Upper lobe of right lung (tissue), 1 donor: ENCODE data around the gene ARX. TPM values are rescaled to one million over a fixed set of nuclear protein-coding genes. Genes with fewer than 3 reads are reported as not detected.

Source experiments
- ATAC-seq: fragments of 200-7000 bp; cut with Tn5 transposase; one replicate; pipeline ENCODE4 v1.9.1; 2020; ENCODE audit warnings: mild to moderate bottlenecking, moderate library complexity
- DNase-seq: peaks from one replicate; pipeline ENCODE4 v3.0.0-alpha.2; 2020
- H3K27ac ChIP-seq: fragments of 200-600 bp; one replicate; pipeline ENCODE4 v1.8.0; 2022
- H3K27me3 ChIP-seq: fragments of 200-600 bp; one replicate; pipeline ENCODE4 v1.8.0; 2022; ENCODE audit warnings: mild to moderate bottlenecking
- H3K36me3 ChIP-seq: fragments of 200-600 bp; one replicate; pipeline ENCODE4 v1.8.0; 2022
- H3K4me1 ChIP-seq: fragments of 200-600 bp; one replicate; pipeline ENCODE4 v1.8.0; 2022
- H3K4me3 ChIP-seq: fragments of 200-600 bp; one replicate; pipeline ENCODE4 v1.8.0; 2022; ENCODE audit warnings: mild to moderate bottlenecking
- H3K9me3 ChIP-seq: fragments of 200-600 bp; one replicate; pipeline ENCODE4 v1.8.0; 2022
- CTCF ChIP-seq: fragments of 200-600 bp; IDR thresholded peaks from one replicate; pipeline ENCODE4 v1.8.0; 2022; ENCODE audit warnings: antibody characterized with exemption
- intact Hi-C: fragments of 100-400 bp; cut with DNase I; formaldehyde crosslinking; loops from one replicate; pipeline ENCODE4 v1.11.0; 2022
- total RNA-seq: library from RNA; stranded (reverse); fragmentation: NEBNext Ultra II Directional; extraction: Animal tissue kit (Norgen Biotek cat#: 25700); gene quantifications from one replicate; pipeline ENCODE4 v1.2.1, GENCODE V29; 2021
- donor health status: DM: no; HTN: yes; CAD: no; lungs with severe emphysema.

Gene ARX
- total RNA-seq, 1 donor from 2014 or later = not detected

- H3K36me3 ChIP-seq = no peaks in the 10 kb centered on the region
- DNase-seq (no peak), ATAC-seq (no peak)
- intact Hi-C loops = no loop called here
- peaks cover 9% of the 10 kb centered on the region for H3K4me1 ChIP-seq
- TF ChIP-seq CTCF = no peak
- no peaks in the 10 kb centered on the region for H3K9me3 ChIP-seq
- H3K27ac ChIP-seq = no peak overlapping the region
- peaks cover 51% of the 10 kb centered on the region for H3K27me3 ChIP-seq
- H3K4me3 ChIP-seq = no peak overlapping the region
These were observed 10.2 kb downstream of the ARX start for GRCh38 chrX:25005382-25006185.

- H3K27me3 ChIP-seq = peaks cover 48% of the 10 kb centered on the region
- H3K9me3 ChIP-seq = no peaks in the 10 kb centered on the region
- peaks cover 9% of the 10 kb centered on the region for H3K4me1 ChIP-seq
- H3K36me3 ChIP-seq = no peaks in the 10 kb centered on the region
- no peak for ATAC-seq
- intact Hi-C loops = no loop called here
- no peak overlapping the region for H3K4me3 ChIP-seq
- H3K27ac ChIP-seq = no peak overlapping the region
- no peak for TF ChIP-seq CTCF
- no peak for DNase-seq
These were observed 10.8 kb downstream of the ARX start for GRCh38 chrX:25005034-25005381.

- no peak for DNase-seq
These were observed 11.2 kb downstream of the ARX start for GRCh38 chrX:25004485-25005032.

GRCh38 chrX:25004040-25004439 is 11.7 kb downstream of the ARX start:
- Histone ChIP-seq H3K27me3 (peaks cover 39% of the 10 kb centered on the region), H3K4me3 (no peak overlapping the region), H3K27ac (no peak overlapping the region), H3K9me3 (no peaks in the 10 kb centered on the region), H3K36me3 (no peaks in the 10 kb centered on the region), H3K4me1 (peaks cover 9% of the 10 kb centered on the region)
- ATAC-seq (no peak), DNase-seq (no peak)
- TF ChIP-seq CTCF = no peak
- intact Hi-C loops = no loop called here

More at GRCh38 chrX:25004485-25005032, 11.2 kb downstream of the ARX start:
- ATAC-seq = no peak
- no peak overlapping the region for H3K4me3 ChIP-seq
- no peak for TF ChIP-seq CTCF
- H3K27ac ChIP-seq = no peak overlapping the region
- no peaks in the 10 kb centered on the region for H3K9me3 ChIP-seq
- intact Hi-C loops = no loop called here
- peaks cover 9% of the 10 kb centered on the region for H3K4me1 ChIP-seq
- peaks cover 43% of the 10 kb centered on the region for H3K27me3 ChIP-seq
- no peaks in the 10 kb centered on the region for H3K36me3 ChIP-seq

- Histone ChIP-seq H3K27ac (no peak overlapping the region), H3K4me3 (no peak overlapping the region), H3K27me3 (peaks cover 33% of the 10 kb centered on the region), H3K4me1 (peaks cover 9% of the 10 kb centered on the region), H3K36me3 (no peaks in the 10 kb centered on the region), H3K9me3 (no peaks in the 10 kb centered on the region)
- ATAC-seq (no peak), DNase-seq (no peak)
- no peak for TF ChIP-seq CTCF
- intact Hi-C loops = no loop called here
These were observed 12.5 kb downstream of the ARX start for GRCh38 chrX:25003066-25003849.
